ENCODE data around the gene GAA. TPM values are rescaled to one million over a fixed set of nuclear protein-coding genes. Genes with fewer than 3 reads are reported as not detected.

GAA gene
- total and polyA plus RNA-seq, 2 of the 13 experiments (the other 11 are each of a cell fraction or from before 2014, with no cell fraction given) = 21.6 to 36.4 TPM

DNA sequence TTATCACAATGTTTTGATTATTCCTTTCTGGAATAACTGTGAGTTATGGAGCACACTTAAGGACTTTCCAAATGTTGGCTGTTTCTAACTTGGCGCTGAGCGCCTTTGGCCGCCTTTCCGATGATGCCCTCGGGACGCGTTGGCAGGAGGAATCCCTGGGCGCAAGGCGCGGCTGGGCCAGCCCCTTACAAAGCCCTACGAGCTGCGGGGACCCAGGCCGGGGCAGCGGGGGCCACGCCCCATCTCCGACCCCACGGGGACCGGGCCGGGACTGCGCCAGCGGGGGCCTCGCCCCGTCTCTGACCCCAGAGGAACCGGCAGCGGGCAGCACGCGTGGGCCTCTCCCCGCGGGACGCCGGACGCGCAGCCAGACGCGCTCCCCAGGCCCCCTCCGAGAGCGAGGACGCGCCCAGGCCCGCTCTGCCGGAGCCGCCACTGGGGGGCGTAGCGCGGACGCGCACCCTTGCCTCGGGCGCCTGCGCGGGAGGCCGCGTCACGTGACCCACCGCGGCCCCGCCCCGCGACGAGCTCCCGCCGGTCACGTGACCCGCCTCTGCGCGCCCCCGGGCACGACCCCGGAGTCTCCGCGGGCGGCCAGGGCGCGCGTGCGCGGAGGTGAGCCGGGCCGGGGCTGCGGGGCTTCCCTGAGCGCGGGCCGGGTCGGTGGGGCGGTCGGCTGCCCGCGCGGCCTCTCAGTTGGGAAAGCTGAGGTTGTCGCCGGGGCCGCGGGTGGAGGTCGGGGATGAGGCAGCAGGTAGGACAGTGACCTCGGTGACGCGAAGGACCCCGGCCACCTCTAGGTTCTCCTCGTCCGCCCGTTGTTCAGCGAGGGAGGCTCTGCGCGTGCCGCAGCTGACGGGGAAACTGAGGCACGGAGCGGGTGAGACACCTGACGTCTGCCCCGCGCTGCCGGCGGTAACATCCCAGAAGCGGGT is at the start of gene GAA (continued):
- TF ChIP-seq FOXO1 (CRISPR knock-in tag; IDR thresholded peaks at IDR 0.05) = peak; percentile 36; the same call in 1 of the 2 replicates
- no peak for TF ChIP-seq ZNF121 (CRISPR knock-in tag; IDR thresholded peaks at IDR 0.05)
- peak; percentile 55; the same call in 1 of the 2 replicates for TF ChIP-seq SSRP1 (CRISPR knock-in tag; IDR thresholded peaks at IDR 0.05)
- TF ChIP-seq TOE1 (CRISPR knock-in tag; IDR thresholded peaks at IDR 0.05) = peak; percentile 33; the same call in 1 of the 2 replicates
- TF ChIP-seq, protein P1, sequence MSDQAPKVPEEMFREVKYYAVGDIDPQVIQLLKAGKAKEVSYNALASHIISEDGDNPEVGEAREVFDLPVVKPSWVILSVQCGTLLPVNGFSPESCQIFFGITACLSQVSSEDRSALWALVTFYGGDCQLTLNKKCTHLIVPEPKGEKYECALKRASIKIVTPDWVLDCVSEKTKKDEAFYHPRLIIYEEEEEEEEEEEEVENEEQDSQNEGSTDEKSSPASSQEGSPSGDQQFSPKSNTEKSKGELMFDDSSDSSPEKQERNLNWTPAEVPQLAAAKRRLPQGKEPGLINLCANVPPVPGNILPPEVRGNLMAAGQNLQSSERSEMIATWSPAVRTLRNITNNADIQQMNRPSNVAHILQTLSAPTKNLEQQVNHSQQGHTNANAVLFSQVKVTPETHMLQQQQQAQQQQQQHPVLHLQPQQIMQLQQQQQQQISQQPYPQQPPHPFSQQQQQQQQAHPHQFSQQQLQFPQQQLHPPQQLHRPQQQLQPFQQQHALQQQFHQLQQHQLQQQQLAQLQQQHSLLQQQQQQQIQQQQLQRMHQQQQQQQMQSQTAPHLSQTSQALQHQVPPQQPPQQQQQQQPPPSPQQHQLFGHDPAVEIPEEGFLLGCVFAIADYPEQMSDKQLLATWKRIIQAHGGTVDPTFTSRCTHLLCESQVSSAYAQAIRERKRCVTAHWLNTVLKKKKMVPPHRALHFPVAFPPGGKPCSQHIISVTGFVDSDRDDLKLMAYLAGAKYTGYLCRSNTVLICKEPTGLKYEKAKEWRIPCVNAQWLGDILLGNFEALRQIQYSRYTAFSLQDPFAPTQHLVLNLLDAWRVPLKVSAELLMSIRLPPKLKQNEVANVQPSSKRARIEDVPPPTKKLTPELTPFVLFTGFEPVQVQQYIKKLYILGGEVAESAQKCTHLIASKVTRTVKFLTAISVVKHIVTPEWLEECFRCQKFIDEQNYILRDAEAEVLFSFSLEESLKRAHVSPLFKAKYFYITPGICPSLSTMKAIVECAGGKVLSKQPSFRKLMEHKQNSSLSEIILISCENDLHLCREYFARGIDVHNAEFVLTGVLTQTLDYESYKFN (CRISPR knock-in tag; conservative IDR thresholded peaks at IDR 0.05) = no peak
- TF ChIP-seq ZNF775 (CRISPR knock-in tag; IDR thresholded peaks at IDR 0.05; ENCODE audit: borderline replicate concordance) = no peak
- TF ChIP-seq ZNF772 (CRISPR knock-in tag; IDR thresholded peaks at IDR 0.05) = peak; percentile 80; the same call in 1 of the 2 replicates
- no peak; the same call in 1 of the 2 replicates for TF ChIP-seq ZNF552 (CRISPR knock-in tag; IDR thresholded peaks at IDR 0.05; ENCODE audit: borderline replicate concordance)
- TF ChIP-seq ZHX1 (CRISPR knock-in tag; IDR thresholded peaks at IDR 0.05; ENCODE audit: low read depth) = no peak
- TF ChIP-seq AFF4 (CRISPR knock-in tag; IDR thresholded peaks at IDR 0.05) = no peak
- TF ChIP-seq ZMYM4 (CRISPR knock-in tag; IDR thresholded peaks at IDR 0.05) = peak; percentile 85; the same call in 1 of the 2 replicates
- no peak for TF ChIP-seq ZNF3 (CRISPR knock-in tag; IDR thresholded peaks at IDR 0.05)
- TF ChIP-seq NR2F2 (IDR thresholded peaks at IDR 0.05; ENCODE audit: borderline replicate concordance, low read depth) = 0 out of 2 replicates have a peak, but pooled peaks have one; percentile 18
- peak; percentile 69; the same call in 1 of the 2 replicates for TF ChIP-seq SPEN (CRISPR knock-in tag; IDR thresholded peaks at IDR 0.05; ENCODE audit: low read depth)
- TF ChIP-seq, protein P2, sequence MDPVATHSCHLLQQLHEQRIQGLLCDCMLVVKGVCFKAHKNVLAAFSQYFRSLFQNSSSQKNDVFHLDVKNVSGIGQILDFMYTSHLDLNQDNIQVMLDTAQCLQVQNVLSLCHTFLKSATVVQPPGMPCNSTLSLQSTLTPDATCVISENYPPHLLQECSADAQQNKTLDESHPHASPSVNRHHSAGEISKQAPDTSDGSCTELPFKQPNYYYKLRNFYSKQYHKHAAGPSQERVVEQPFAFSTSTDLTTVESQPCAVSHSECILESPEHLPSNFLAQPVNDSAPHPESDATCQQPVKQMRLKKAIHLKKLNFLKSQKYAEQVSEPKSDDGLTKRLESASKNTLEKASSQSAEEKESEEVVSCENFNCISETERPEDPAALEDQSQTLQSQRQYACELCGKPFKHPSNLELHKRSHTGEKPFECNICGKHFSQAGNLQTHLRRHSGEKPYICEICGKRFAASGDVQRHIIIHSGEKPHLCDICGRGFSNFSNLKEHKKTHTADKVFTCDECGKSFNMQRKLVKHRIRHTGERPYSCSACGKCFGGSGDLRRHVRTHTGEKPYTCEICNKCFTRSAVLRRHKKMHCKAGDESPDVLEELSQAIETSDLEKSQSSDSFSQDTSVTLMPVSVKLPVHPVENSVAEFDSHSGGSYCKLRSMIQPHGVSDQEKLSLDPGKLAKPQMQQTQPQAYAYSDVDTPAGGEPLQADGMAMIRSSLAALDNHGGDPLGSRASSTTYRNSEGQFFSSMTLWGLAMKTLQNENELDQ (CRISPR knock-in tag; IDR thresholded peaks at IDR 0.05; ENCODE audit: borderline replicate concordance) = no peak
- no peak for TF ChIP-seq MATR3 (CRISPR knock-in tag; IDR thresholded peaks at IDR 0.05)

All from HepG2 (cell line).